ENCODE measurements around the gene NHLRC2. TPM values are rescaled to one million over a fixed set of nuclear protein-coding genes. Genes with fewer than 3 reads are reported as not detected.

The NHLRC2 gene
- total and polyA plus RNA-seq, 2 of the 13 experiments (the other 11 are each of a cell fraction or from before 2014, with no cell fraction given), result 7.6 to 12.7 TPM

DNA sequence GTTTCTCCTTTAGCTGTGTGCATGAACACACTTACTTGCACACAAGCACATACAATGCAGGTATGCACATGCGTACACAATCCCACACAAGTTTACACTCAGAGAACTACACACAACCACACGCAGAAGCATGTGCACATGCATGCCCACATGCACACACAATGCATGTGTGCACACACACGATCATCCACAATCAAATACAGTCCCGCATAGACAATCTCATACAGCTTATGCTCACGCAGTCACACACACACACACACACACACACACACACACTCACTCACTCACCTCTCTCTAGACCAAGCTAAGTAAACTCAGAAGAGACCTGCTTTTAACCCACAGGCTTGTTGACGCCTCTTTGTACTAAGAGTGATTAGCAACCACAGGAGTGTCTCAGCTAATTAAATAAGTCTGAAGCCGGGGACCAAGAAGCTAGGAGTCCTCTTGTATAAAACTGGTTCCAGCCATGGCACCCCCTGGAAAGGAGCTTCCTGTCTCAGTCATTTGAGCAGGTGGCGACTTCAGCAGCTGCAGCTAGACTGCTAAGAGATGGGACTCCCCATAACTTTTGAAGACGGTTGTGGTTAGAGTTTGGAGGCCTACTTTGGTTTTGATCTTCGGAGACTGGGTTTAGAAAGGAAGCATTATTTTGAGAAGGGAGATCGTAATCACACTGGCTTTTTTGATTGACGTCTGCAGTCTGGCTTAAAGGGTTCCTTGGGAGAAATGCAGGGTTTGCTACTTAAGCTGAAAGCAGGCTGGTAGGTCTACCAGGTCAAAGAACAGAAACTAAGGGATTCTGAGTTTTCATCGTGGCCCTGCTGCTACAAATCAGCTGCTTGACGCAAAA lies 106.9 kb downstream of the NHLRC2 start:
- H3K9ac ChIP-seq (ENCODE audit: insufficient read depth, low read depth, low read length), result peak overlapping the region; percentile 49; the same call in 1 of the 2 replicates
- DNase-seq (ENCODE audit: low spot score), result no peak
- WGBS (ENCODE audit: low lambda C conversion rate), result 81% methylated on average over 14 of the region's 14 CpGs
- no peaks in the 10 kb centered on the region for H3K9me3 ChIP-seq (ENCODE audit: low read length)
- H3K27me3 ChIP-seq (ENCODE audit: control insufficient read depth in 1 of 2, insufficient read depth in 2 of 2, low read length in 2 of 2), result no peaks in the 10 kb centered on the region
- no peak overlapping the region for H2AFZ ChIP-seq (ENCODE audit: low read length)
- no peaks in the 10 kb centered on the region for H4K20me1 ChIP-seq (ENCODE audit: insufficient read depth, low read length)
- BruUV-seq (replicated peaks), result no TSS peak
- no peak for FAIRE-seq
- peak overlapping the region; percentile 67 for H3K4me2 ChIP-seq (ENCODE audit: low read depth, low read length)
- ATAC-seq, result no peak
- H3K27ac ChIP-seq (ENCODE audit: extremely low read length, insufficient read depth, low read length), result peak overlapping the region; percentile 1
- no peaks in the 10 kb centered on the region for H3K36me3 ChIP-seq (replicated peaks in 1 of 2; ENCODE audit: control insufficient read depth in 1 of 2, insufficient read depth in 2 of 2, low read length in 2 of 2)
- no peaks in the 10 kb centered on the region for H3K79me2 ChIP-seq (ENCODE audit: insufficient read depth, low read length)
- CTCF ChIA-PET (ENCODE audit: low intra/inter-chr PET ratio, low total read pairs), result no interaction called here
- H3K4me1 ChIP-seq (ENCODE audit: insufficient read depth, low read length), result peaks cover 59% of the 10 kb centered on the region
- in situ Hi-C loops (cut with HindIII; ENCODE audit: extremely low pct_ligation_motif_present, low pct_unique_long_range_greater_than_20kb) (no loop called here), intact Hi-C loops (cut with micrococcal nuclease; ENCODE audit: unreplicated experiment) (no loop called here)
- POLR2A ChIA-PET, result no interaction called here
- peak overlapping the region in 1 of 3 experiments; percentile 50; a peak in 1 of 6 replicates for H3K4me3 ChIP-seq (replicated peaks in 1 of 3; ENCODE audit: insufficient read depth in 1 of 3, low read depth in 2 of 3, low read length in 3 of 3)
- TF ChIP-seq TEAD3 (CRISPR knock-in tag; optimal IDR thresholded peaks at IDR 0.05; ENCODE audit: borderline replicate concordance) (peak; percentile 17), POGZ (CRISPR knock-in tag; IDR thresholded peaks at IDR 0.05) (no peak), SMYD3 (CRISPR knock-in tag; IDR thresholded peaks at IDR 0.05) (no peak), JUN (CRISPR knock-in tag; IDR thresholded peaks at IDR 0.05) (no peak), TGIF2 (CRISPR knock-in tag; IDR thresholded peaks at IDR 0.05) (no peak), FOXA1 (IDR thresholded peaks at IDR 0.05) (0 out of 2 replicates have a peak, but pooled peaks have one; percentile 8), FOXA1 (CRISPR knock-in tag; IDR thresholded peaks at IDR 0.05) (no peak), GPN1 (CRISPR knock-in tag; IDR thresholded peaks at IDR 0.05; ENCODE audit: borderline replicate concordance) (no peak), FOXJ3 (CRISPR knock-in tag; IDR thresholded peaks at IDR 0.05; ENCODE audit: borderline replicate concordance) (no peak)
- TF ChIP-seq, protein P1, sequence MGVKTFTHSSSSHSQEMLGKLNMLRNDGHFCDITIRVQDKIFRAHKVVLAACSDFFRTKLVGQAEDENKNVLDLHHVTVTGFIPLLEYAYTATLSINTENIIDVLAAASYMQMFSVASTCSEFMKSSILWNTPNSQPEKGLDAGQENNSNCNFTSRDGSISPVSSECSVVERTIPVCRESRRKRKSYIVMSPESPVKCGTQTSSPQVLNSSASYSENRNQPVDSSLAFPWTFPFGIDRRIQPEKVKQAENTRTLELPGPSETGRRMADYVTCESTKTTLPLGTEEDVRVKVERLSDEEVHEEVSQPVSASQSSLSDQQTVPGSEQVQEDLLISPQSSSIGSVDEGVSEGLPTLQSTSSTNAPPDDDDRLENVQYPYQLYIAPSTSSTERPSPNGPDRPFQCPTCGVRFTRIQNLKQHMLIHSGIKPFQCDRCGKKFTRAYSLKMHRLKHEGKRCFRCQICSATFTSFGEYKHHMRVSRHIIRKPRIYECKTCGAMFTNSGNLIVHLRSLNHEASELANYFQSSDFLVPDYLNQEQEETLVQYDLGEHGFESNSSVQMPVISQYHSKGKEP (CRISPR knock-in tag; IDR thresholded peaks at IDR 0.05), result no peak
- TF ChIP-seq, protein P2, sequence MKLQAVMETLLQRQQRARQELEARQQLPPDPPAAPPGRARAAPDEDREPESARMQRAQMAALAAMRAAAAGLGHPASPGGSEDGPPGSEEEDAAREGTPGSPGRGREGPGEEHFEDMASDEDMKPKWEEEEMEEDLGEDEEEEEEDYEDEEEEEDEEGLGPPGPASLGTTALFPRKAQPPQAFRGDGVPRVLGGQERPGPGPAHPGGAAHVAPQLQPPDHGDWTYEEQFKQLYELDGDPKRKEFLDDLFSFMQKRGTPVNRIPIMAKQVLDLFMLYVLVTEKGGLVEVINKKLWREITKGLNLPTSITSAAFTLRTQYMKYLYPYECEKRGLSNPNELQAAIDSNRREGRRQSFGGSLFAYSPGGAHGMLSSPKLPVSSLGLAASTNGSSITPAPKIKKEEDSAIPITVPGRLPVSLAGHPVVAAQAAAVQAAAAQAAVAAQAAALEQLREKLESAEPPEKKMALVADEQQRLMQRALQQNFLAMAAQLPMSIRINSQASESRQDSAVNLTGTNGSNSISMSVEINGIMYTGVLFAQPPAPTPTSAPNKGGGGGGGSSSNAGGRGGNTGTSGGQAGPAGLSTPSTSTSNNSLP (IDR thresholded peaks at IDR 0.05; ENCODE audit: low read depth, low read length), result no peak
- TF ChIP-seq, protein P3, sequence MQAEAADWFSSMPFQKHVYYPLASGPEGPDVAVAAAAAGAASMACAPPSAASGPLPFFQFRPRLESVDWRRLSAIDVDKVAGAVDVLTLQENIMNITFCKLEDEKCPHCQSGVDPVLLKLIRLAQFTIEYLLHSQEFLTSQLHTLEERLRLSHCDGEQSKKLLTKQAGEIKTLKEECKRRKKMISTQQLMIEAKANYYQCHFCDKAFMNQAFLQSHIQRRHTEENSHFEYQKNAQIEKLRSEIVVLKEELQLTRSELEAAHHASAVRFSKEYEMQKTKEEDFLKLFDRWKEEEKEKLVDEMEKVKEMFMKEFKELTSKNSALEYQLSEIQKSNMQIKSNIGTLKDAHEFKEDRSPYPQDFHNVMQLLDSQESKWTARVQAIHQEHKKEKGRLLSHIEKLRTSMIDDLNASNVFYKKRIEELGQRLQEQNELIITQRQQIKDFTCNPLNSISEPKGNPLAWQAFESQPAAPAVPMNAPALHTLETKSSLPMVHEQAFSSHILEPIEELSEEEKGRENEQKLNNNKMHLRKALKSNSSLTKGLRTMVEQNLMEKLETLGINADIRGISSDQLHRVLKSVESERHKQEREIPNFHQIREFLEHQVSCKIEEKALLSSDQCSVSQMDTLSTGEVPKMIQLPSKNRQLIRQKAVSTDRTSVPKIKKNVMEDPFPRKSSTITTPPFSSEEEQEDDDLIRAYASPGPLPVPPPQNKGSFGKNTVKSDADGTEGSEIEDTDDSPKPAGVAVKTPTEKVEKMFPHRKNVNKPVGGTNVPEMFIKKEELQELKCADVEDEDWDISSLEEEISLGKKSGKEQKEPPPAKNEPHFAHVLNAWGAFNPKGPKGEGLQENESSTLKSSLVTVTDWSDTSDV (CRISPR knock-in tag; IDR thresholded peaks at IDR 0.05), result no peak
- TF ChIP-seq, protein P4, sequence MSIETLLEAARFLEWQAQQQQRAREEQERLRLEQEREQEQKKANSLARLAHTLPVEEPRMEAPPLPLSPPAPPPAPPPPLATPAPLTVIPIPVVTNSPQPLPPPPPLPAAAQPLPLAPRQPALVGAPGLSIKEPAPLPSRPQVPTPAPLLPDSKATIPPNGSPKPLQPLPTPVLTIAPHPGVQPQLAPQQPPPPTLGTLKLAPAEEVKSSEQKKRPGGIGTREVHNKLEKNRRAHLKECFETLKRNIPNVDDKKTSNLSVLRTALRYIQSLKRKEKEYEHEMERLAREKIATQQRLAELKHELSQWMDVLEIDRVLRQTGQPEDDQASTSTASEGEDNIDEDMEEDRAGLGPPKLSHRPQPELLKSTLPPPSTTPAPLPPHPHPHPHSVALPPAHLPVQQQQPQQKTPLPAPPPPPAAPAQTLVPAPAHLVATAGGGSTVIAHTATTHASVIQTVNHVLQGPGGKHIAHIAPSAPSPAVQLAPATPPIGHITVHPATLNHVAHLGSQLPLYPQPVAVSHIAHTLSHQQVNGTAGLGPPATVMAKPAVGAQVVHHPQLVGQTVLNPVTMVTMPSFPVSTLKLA (IDR thresholded peaks at IDR 0.05), result peak; percentile 57; the same call in 1 of the 2 replicates
- TF ChIP-seq, protein P5, sequence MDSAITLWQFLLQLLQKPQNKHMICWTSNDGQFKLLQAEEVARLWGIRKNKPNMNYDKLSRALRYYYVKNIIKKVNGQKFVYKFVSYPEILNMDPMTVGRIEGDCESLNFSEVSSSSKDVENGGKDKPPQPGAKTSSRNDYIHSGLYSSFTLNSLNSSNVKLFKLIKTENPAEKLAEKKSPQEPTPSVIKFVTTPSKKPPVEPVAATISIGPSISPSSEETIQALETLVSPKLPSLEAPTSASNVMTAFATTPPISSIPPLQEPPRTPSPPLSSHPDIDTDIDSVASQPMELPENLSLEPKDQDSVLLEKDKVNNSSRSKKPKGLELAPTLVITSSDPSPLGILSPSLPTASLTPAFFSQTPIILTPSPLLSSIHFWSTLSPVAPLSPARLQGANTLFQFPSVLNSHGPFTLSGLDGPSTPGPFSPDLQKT (CRISPR knock-in tag; IDR thresholded peaks at IDR 0.05; ENCODE audit: borderline replicate concordance), result no peak
